SU-DHL-6 (cell line): ENCODE data around the gene FCRL5.

Source experiments
- CTCF ChIP-seq: fragments of 200-600 bp; sonication (generic); IDR thresholded peaks from one replicate; pipeline ENCODE4 v1.5.1; 2017; ENCODE audit warnings: antibody characterized with exemption, mild to moderate bottlenecking, low read length, moderate library complexity; ENCODE audit not compliant: insufficient read depth, poor library complexity, severe bottlenecking
- EZH2phosphoT487 ChIP-seq: fragments of 200-600 bp; sonication (generic), shearing (Covaris generic); conservative IDR thresholded peaks from 2 replicates; pipeline ENCODE4 v1.6.1; 2018; ENCODE audit warnings: mild to moderate bottlenecking, antibody characterized with exemption, low read length, moderate library complexity, mixed read lengths

- TF ChIP-seq CTCF (no peak), EZH2phosphoT487 (no peak)
These were observed 9.6 kb downstream of the FCRL5 start for GRCh38 chr1:157542676-157543075.
